Mammary epithelial cell (primary cell): ENCODE measurements around the gene EIF4ENIF1.

Experiments used
- EZH2 ChIP-seq: IDR thresholded peaks from 2 replicates; pipeline ENCODE4 v1.6.1; 2012; ENCODE audit warnings: low read length, inconsistent platforms, borderline replicate concordance
- TF ChIP-seq, protein P1 (sequence below), 2 donors: IDR thresholded peaks in 1 of 2; conservative IDR thresholded peaks in 1 of 2; 2 replicates each; pipeline ENCODE4 v1.5.1; 2011 to 2012; ENCODE audit warnings: inconsistent platforms in 2 of 2, low read length in 2 of 2, mild to moderate bottlenecking in 2 of 2, control low read depth in 1 of 2, low read depth in 1 of 2; ENCODE audit not compliant: insufficient read depth in 1 of 2; ENCODE audit errors: extremely low read depth in 1 of 2

DNA sequence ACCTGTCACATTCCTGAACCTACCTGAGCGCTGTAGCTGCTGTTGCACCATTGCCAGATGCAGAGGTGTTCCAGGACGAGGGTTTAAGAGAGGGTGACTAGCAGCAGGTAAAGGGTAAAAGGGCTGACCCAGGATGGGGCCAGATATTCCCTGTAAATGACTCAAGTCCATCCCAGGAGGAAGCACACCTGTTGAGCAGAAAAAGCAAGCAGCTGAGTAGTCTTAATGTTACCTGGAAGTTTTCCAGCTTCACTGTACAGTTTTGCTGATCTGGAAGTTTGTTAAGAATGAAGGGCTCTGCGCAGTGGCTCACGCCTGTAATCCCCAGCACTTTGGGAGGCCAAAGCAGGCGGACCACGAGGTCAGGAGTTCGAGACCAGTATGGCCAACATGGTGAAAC is 49.0 kb downstream of the EIF4ENIF1 start:
- TF ChIP-seq, protein P1, sequence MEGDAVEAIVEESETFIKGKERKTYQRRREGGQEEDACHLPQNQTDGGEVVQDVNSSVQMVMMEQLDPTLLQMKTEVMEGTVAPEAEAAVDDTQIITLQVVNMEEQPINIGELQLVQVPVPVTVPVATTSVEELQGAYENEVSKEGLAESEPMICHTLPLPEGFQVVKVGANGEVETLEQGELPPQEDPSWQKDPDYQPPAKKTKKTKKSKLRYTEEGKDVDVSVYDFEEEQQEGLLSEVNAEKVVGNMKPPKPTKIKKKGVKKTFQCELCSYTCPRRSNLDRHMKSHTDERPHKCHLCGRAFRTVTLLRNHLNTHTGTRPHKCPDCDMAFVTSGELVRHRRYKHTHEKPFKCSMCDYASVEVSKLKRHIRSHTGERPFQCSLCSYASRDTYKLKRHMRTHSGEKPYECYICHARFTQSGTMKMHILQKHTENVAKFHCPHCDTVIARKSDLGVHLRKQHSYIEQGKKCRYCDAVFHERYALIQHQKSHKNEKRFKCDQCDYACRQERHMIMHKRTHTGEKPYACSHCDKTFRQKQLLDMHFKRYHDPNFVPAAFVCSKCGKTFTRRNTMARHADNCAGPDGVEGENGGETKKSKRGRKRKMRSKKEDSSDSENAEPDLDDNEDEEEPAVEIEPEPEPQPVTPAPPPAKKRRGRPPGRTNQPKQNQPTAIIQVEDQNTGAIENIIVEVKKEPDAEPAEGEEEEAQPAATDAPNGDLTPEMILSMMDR (conservative IDR thresholded peaks at IDR 0.05 in 1 of 2, IDR thresholded peaks at IDR 0.05 in 1 of 2; ENCODE audit: extremely low read depth in 1 of 2, insufficient read depth in 1 of 2, low read depth in 1 of 2, low read length in 2 of 2) = no peak
- TF ChIP-seq EZH2 = no peak
